ENCODE data around the gene DGCR2. TPM values are rescaled to one million over a fixed set of nuclear protein-coding genes. Genes with fewer than 3 reads are reported as not detected.

DGCR2 gene
- total and polyA plus RNA-seq, 2 donors from 2014 or later = 37.5 to 67.7 TPM

GRCh38 chr22:19107730-19108074 is 14.5 kb downstream of the DGCR2 start:
- DNase-seq = no peak
- Histone ChIP-seq H3K4me3 (ENCODE audit: low read length in 3 of 3) (no peak overlapping the region), H3K27ac (ENCODE audit: low read depth in 2 of 2, low read length in 2 of 2) (no peak overlapping the region)

GRCh38 chr22:19106886-19107729 is 15.1 kb downstream of the DGCR2 start:
- Histone ChIP-seq H3K36me3 (ENCODE audit: control insufficient read depth in 2 of 3, insufficient read depth in 3 of 3, low read length in 3 of 3) (no peaks in the 10 kb centered on the region), H3K27me3 (ENCODE audit: control insufficient read depth, insufficient read depth, low read length) (no peaks in the 10 kb centered on the region), H3K4me3 (ENCODE audit: low read length in 3 of 3) (no peak overlapping the region), H3K4me1 (ENCODE audit: control insufficient read depth in 2 of 3, insufficient read depth in 2 of 3, low read depth in 1 of 3, low read length in 3 of 3) (peaks cover 0 to 11% (median 0%) of the 10 kb centered on the region in 3 donors), H3K9ac (ENCODE audit: low read length in 3 of 3) (no peak overlapping the region), H3K9me3 (ENCODE audit: control insufficient read depth in 2 of 3, insufficient read depth in 1 of 3, low read length in 3 of 3) (no peaks in the 10 kb centered on the region), H3K27ac (ENCODE audit: low read depth in 2 of 2, low read length in 2 of 2) (no peak overlapping the region)
- no peak for TF ChIP-seq CTCF (IDR thresholded peaks at IDR 0.05; ENCODE audit: borderline replicate concordance, extremely low read depth, insufficient read depth)
- no peak for DNase-seq
- intact Hi-C loops (cut with DNase I) = no loop called here
- no peak for FAIRE-seq

More at GRCh38 chr22:19107730-19108074, 14.5 kb downstream of the DGCR2 start:
- FAIRE-seq = no peak
- no peaks in the 10 kb centered on the region for H3K9me3 ChIP-seq (ENCODE audit: control insufficient read depth in 2 of 3, insufficient read depth in 1 of 3, low read length in 3 of 3)
- no peak overlapping the region for H3K9ac ChIP-seq (ENCODE audit: low read length in 3 of 3)
- no peak for TF ChIP-seq CTCF (IDR thresholded peaks at IDR 0.05; ENCODE audit: borderline replicate concordance, extremely low read depth, insufficient read depth)
- no peaks in the 10 kb centered on the region for H3K36me3 ChIP-seq (ENCODE audit: control insufficient read depth in 2 of 3, insufficient read depth in 3 of 3, low read length in 3 of 3)
- H3K27me3 ChIP-seq (ENCODE audit: control insufficient read depth, insufficient read depth, low read length) = no peaks in the 10 kb centered on the region
- intact Hi-C loops (cut with DNase I) = no loop called here
- H3K4me1 ChIP-seq (ENCODE audit: control insufficient read depth in 2 of 3, insufficient read depth in 2 of 3, low read depth in 1 of 3, low read length in 3 of 3) = peaks cover 0 to 11% (median 0%) of the 10 kb centered on the region in 3 donors

GRCh38 chr22:19105867-19106802 is 16.1 kb downstream of the DGCR2 start:
- Histone ChIP-seq H3K9ac (ENCODE audit: low read length in 3 of 3) (no peak overlapping the region), H3K27me3 (ENCODE audit: control insufficient read depth, insufficient read depth, low read length) (no peaks in the 10 kb centered on the region), H3K27ac (ENCODE audit: low read depth in 2 of 2, low read length in 2 of 2) (no peak overlapping the region), H3K4me1 (ENCODE audit: control insufficient read depth in 2 of 3, insufficient read depth in 2 of 3, low read depth in 1 of 3, low read length in 3 of 3) (peaks cover 0 to 8% (median 0%) of the 10 kb centered on the region in 3 donors), H3K4me3 (ENCODE audit: low read length in 3 of 3) (no peak overlapping the region), H3K36me3 (ENCODE audit: control insufficient read depth in 2 of 3, insufficient read depth in 3 of 3, low read length in 3 of 3) (no peaks in the 10 kb centered on the region), H3K9me3 (ENCODE audit: control insufficient read depth in 2 of 3, insufficient read depth in 1 of 3, low read length in 3 of 3) (no peaks in the 10 kb centered on the region)
- FAIRE-seq = no peak
- intact Hi-C loops (cut with DNase I) = no loop called here
- DNase-seq = peak in 1 of 5 donors; percentile 18
- no peak for TF ChIP-seq CTCF (IDR thresholded peaks at IDR 0.05; ENCODE audit: borderline replicate concordance, extremely low read depth, insufficient read depth)

Data from kidney (tissue), 14 donors.